ENCODE measurements around the gene GALR3.
A peak's percentile ranks its signal among the peaks of the same experiment; 100 is the strongest.

The GALR3 gene

GRCh38 chr22:37823134-37823985, at the start of gene GALR3:
Gene GALR3 (plus strand): TSS chr22:37823382. CDS start chr22:37823407, 25 bp downstream.
- Histone ChIP-seq H3K4me3 (ENCODE audit: low read depth, low read length) (no peak within 1 kb of the TSS), H3K27ac (ENCODE audit: low read depth, low read length) (no peak within 1 kb of the TSS), H3K4me1 (ENCODE audit: control insufficient read depth, insufficient read depth, low read length, unreplicated experiment) (no peaks in the 10 kb centered on the region), H2AFZ (ENCODE audit: low read length, unreplicated experiment) (no peak within 1 kb of the TSS), H3K79me2 (ENCODE audit: control insufficient read depth, insufficient read depth, low read length, unreplicated experiment) (no peaks in the 10 kb centered on the region), H3K27me3 (ENCODE audit: insufficient read depth, low read length) (peaks cover 3% of the 10 kb centered on the region; the same call in 1 of the 2 replicates), H3K36me3 (ENCODE audit: insufficient read depth, low read length) (no peaks in the 10 kb centered on the region)

- H3K27me3 ChIP-seq (ENCODE audit: insufficient read depth, low read length), result no peaks in the 10 kb centered on the region
- peak overlapping the region; percentile 96; the same call in 1 of the 2 replicates for H3K27ac ChIP-seq (ENCODE audit: low read depth, low read length)
- no peak overlapping the region for H3K4me3 ChIP-seq (ENCODE audit: low read depth, low read length)
Measured at GRCh38 chr22:37774728-37775127, 48.5 kb upstream of the GALR3 start.

GRCh38 chr22:37775785-37776638, 47.2 kb upstream of the GALR3 start:
- Histone ChIP-seq H3K4me1 (ENCODE audit: control insufficient read depth, insufficient read depth, low read length, unreplicated experiment) (peaks cover 22% of the 10 kb centered on the region), H3K79me2 (ENCODE audit: control insufficient read depth, insufficient read depth, low read length, unreplicated experiment) (no peaks in the 10 kb centered on the region), H3K27ac (ENCODE audit: low read depth, low read length) (peak overlapping the region; percentile 96), H3K4me3 (ENCODE audit: low read depth, low read length) (no peak overlapping the region), H3K36me3 (ENCODE audit: insufficient read depth, low read length) (no peaks in the 10 kb centered on the region), H2AFZ (ENCODE audit: low read length, unreplicated experiment) (no peak overlapping the region), H3K27me3 (ENCODE audit: insufficient read depth, low read length) (no peaks in the 10 kb centered on the region)

More at GRCh38 chr22:37774728-37775127, 48.5 kb upstream of the GALR3 start:
- Histone ChIP-seq H3K79me2 (ENCODE audit: control insufficient read depth, insufficient read depth, low read length, unreplicated experiment) (no peaks in the 10 kb centered on the region), H2AFZ (ENCODE audit: low read length, unreplicated experiment) (no peak overlapping the region), H3K4me1 (ENCODE audit: control insufficient read depth, insufficient read depth, low read length, unreplicated experiment) (peaks cover 22% of the 10 kb centered on the region), H3K36me3 (ENCODE audit: insufficient read depth, low read length) (no peaks in the 10 kb centered on the region)

GRCh38 chr22:37776639-37777005, 46.6 kb upstream of the GALR3 start:
- no peaks in the 10 kb centered on the region for H3K79me2 ChIP-seq (ENCODE audit: control insufficient read depth, insufficient read depth, low read length, unreplicated experiment)
- peak overlapping the region; percentile 96 for H3K27ac ChIP-seq (ENCODE audit: low read depth, low read length)
- H3K4me1 ChIP-seq (ENCODE audit: control insufficient read depth, insufficient read depth, low read length, unreplicated experiment), result peaks cover 22% of the 10 kb centered on the region
- H3K4me3 ChIP-seq (ENCODE audit: low read depth, low read length), result no peak overlapping the region
- H2AFZ ChIP-seq (ENCODE audit: low read length, unreplicated experiment), result no peak overlapping the region
- no peaks in the 10 kb centered on the region for H3K36me3 ChIP-seq (ENCODE audit: insufficient read depth, low read length)
- no peaks in the 10 kb centered on the region for H3K27me3 ChIP-seq (ENCODE audit: insufficient read depth, low read length)

GRCh38 chr22:37777122-37777687, 46.0 kb upstream of the GALR3 start:
- Histone ChIP-seq H3K4me3 (ENCODE audit: low read depth, low read length) (no peak overlapping the region), H3K36me3 (ENCODE audit: insufficient read depth, low read length) (no peaks in the 10 kb centered on the region), H3K27ac (ENCODE audit: low read depth, low read length) (peak overlapping the region; percentile 96), H3K4me1 (ENCODE audit: control insufficient read depth, insufficient read depth, low read length, unreplicated experiment) (peaks cover 27% of the 10 kb centered on the region), H2AFZ (ENCODE audit: low read length, unreplicated experiment) (no peak overlapping the region), H3K79me2 (ENCODE audit: control insufficient read depth, insufficient read depth, low read length, unreplicated experiment) (no peaks in the 10 kb centered on the region), H3K27me3 (ENCODE audit: insufficient read depth, low read length) (no peaks in the 10 kb centered on the region)

GRCh38 chr22:37778370-37779009, 44.7 kb upstream of the GALR3 start:
- peaks cover 31% of the 10 kb centered on the region for H3K4me1 ChIP-seq (ENCODE audit: control insufficient read depth, insufficient read depth, low read length, unreplicated experiment)
- H3K27me3 ChIP-seq (ENCODE audit: insufficient read depth, low read length), result no peaks in the 10 kb centered on the region
- H3K27ac ChIP-seq (ENCODE audit: low read depth, low read length), result no peak overlapping the region
- no peaks in the 10 kb centered on the region for H3K79me2 ChIP-seq (ENCODE audit: control insufficient read depth, insufficient read depth, low read length, unreplicated experiment)
- H3K36me3 ChIP-seq (ENCODE audit: insufficient read depth, low read length), result no peaks in the 10 kb centered on the region
- no peak overlapping the region for H3K4me3 ChIP-seq (ENCODE audit: low read depth, low read length)
- no peak overlapping the region for H2AFZ ChIP-seq (ENCODE audit: low read length, unreplicated experiment)

GRCh38 chr22:37781434-37782059, 41.6 kb upstream of the GALR3 start:
- no peaks in the 10 kb centered on the region for H3K79me2 ChIP-seq (ENCODE audit: control insufficient read depth, insufficient read depth, low read length, unreplicated experiment)
- H3K4me1 ChIP-seq (ENCODE audit: control insufficient read depth, insufficient read depth, low read length, unreplicated experiment), result peaks cover 19% of the 10 kb centered on the region
- H3K36me3 ChIP-seq (ENCODE audit: insufficient read depth, low read length), result no peaks in the 10 kb centered on the region
- no peak overlapping the region for H2AFZ ChIP-seq (ENCODE audit: low read length, unreplicated experiment)
- H3K27ac ChIP-seq (ENCODE audit: low read depth, low read length), result no peak overlapping the region
- no peak overlapping the region for H3K4me3 ChIP-seq (ENCODE audit: low read depth, low read length)
- no peaks in the 10 kb centered on the region for H3K27me3 ChIP-seq (ENCODE audit: insufficient read depth, low read length)

GRCh38 chr22:37782340-37783168, 40.6 kb upstream of the GALR3 start:
- Histone ChIP-seq H3K4me3 (ENCODE audit: low read depth, low read length) (no peak overlapping the region), H3K36me3 (ENCODE audit: insufficient read depth, low read length) (no peaks in the 10 kb centered on the region), H3K27me3 (ENCODE audit: insufficient read depth, low read length) (no peaks in the 10 kb centered on the region), H3K79me2 (ENCODE audit: control insufficient read depth, insufficient read depth, low read length, unreplicated experiment) (no peaks in the 10 kb centered on the region), H3K4me1 (ENCODE audit: control insufficient read depth, insufficient read depth, low read length, unreplicated experiment) (peaks cover 9% of the 10 kb centered on the region), H2AFZ (ENCODE audit: low read length, unreplicated experiment) (no peak overlapping the region), H3K27ac (ENCODE audit: low read depth, low read length) (no peak overlapping the region)

- Histone ChIP-seq H3K27ac (ENCODE audit: low read depth, low read length) (no peak overlapping the region), H3K4me1 (ENCODE audit: control insufficient read depth, insufficient read depth, low read length, unreplicated experiment) (peaks cover 9% of the 10 kb centered on the region), H2AFZ (ENCODE audit: low read length, unreplicated experiment) (no peak overlapping the region), H3K27me3 (ENCODE audit: insufficient read depth, low read length) (no peaks in the 10 kb centered on the region), H3K4me3 (ENCODE audit: low read depth, low read length) (no peak overlapping the region), H3K36me3 (ENCODE audit: insufficient read depth, low read length) (no peaks in the 10 kb centered on the region), H3K79me2 (ENCODE audit: control insufficient read depth, insufficient read depth, low read length, unreplicated experiment) (no peaks in the 10 kb centered on the region)
Measured at GRCh38 chr22:37784829-37785495, 38.2 kb upstream of the GALR3 start.

Measured in ACC112 (cell line).